Neutrophil (primary cell): ENCODE data around the gene PDK2.

Source experiments
- H3K27ac ChIP-seq: fragments of 200-600 bp; sonication (generic); 2 replicates; pipeline ENCODE4 v1.5.1; 2016; ENCODE audit warnings: mild to moderate bottlenecking, moderate library complexity
- H3K27me3 ChIP-seq: fragments of 200-600 bp; sonication (generic); 2 replicates; pipeline ENCODE4 v1.6.0; 2016; ENCODE audit warnings: mild to moderate bottlenecking
- H3K36me3 ChIP-seq: fragments of 200-600 bp; sonication (generic); 2 replicates; pipeline ENCODE4 v1.5.1; 2017
- H3K4me1 ChIP-seq, 2 experiments: fragments of 200-600 bp in 1 of 2; sonication (generic) in 1 of 2; 1 replicate in 1 of 2; 2 replicates in 1 of 2; pipeline versions ENCODE4 v1.5.1 to v1.6.1; 2013 to 2016; ENCODE audit warnings: low read depth in 1 of 2, low read length in 1 of 2, mild to moderate bottlenecking in 1 of 2, moderate library complexity in 1 of 2; ENCODE audit not compliant: control insufficient read depth in 1 of 2, insufficient read depth in 1 of 2
- H3K4me3 ChIP-seq, 2 experiments: fragments of 200-600 bp in 1 of 2; sonication (generic) in 1 of 2; 1 replicate in 1 of 2; 2 replicates in 1 of 2; pipeline ENCODE4 v1.5.1; 2013 to 2016; ENCODE audit warnings: low read depth in 1 of 2, low read length in 1 of 2, mild to moderate bottlenecking in 1 of 2, moderate library complexity in 1 of 2
- H3K9me3 ChIP-seq: fragments of 200-600 bp; sonication (generic); 2 replicates; pipeline ENCODE4 v1.5.1; 2016
- CTCF ChIP-seq: fragments of 200-600 bp; sonication (generic); IDR thresholded peaks from 2 replicates; pipeline ENCODE4 v1.5.1; 2016; ENCODE audit warnings: antibody characterized with exemption

Gene PDK2

GRCh38 chr17:50094753-50095619, at the start of gene PDK2:
Gene PDK2 (plus strand): TSS chr17:50095351. CDS start chr17:50095436, 85 bp downstream.
- peaks cover 25% of the 10 kb centered on the region for H3K27me3 ChIP-seq
- H3K36me3 ChIP-seq: no peaks in the 10 kb centered on the region
- H3K4me3 ChIP-seq: peak within 1 kb of the TSS; percentile 85 to 90
- peak within 1 kb of the TSS; percentile 71 for H3K27ac ChIP-seq
- TF ChIP-seq CTCF: peak; percentile 57
- H3K9me3 ChIP-seq: no peaks in the 10 kb centered on the region
- peaks cover 12 to 16% of the 10 kb centered on the region in 2 experiments for H3K4me1 ChIP-seq

GRCh38 chr17:50046179-50046578, 49.0 kb upstream of the PDK2 start:
- Histone ChIP-seq H3K4me1 (no peaks in the 10 kb centered on the region), H3K36me3 (no peaks in the 10 kb centered on the region), H3K27ac (no peak overlapping the region), H3K4me3 (no peak overlapping the region), H3K9me3 (no peaks in the 10 kb centered on the region), H3K27me3 (peaks cover 28% of the 10 kb centered on the region)
- TF ChIP-seq CTCF: no peak

- no peak overlapping the region for H3K27ac ChIP-seq
- no peaks in the 10 kb centered on the region for H3K36me3 ChIP-seq
- no peak for TF ChIP-seq CTCF
- no peaks in the 10 kb centered on the region for H3K4me1 ChIP-seq
- H3K9me3 ChIP-seq: no peaks in the 10 kb centered on the region
- H3K27me3 ChIP-seq: peaks cover 32% of the 10 kb centered on the region
- H3K4me3 ChIP-seq: no peak overlapping the region
These were observed 48.5 kb upstream of the PDK2 start for GRCh38 chr17:50046667-50047066.

- Histone ChIP-seq H3K27ac (no peak overlapping the region), H3K4me3 (no peak overlapping the region), H3K9me3 (no peaks in the 10 kb centered on the region), H3K4me1 (no peaks in the 10 kb centered on the region), H3K36me3 (no peaks in the 10 kb centered on the region), H3K27me3 (peaks cover 33% of the 10 kb centered on the region)
- no peak for TF ChIP-seq CTCF
These were observed 48.1 kb upstream of the PDK2 start for GRCh38 chr17:50047083-50047482.

- TF ChIP-seq CTCF: no peak
- H3K4me3 ChIP-seq: no peak overlapping the region
- H3K36me3 ChIP-seq: no peaks in the 10 kb centered on the region
- no peaks in the 10 kb centered on the region for H3K9me3 ChIP-seq
- H3K4me1 ChIP-seq: no peaks in the 10 kb centered on the region
- peaks cover 35% of the 10 kb centered on the region for H3K27me3 ChIP-seq
- no peak overlapping the region for H3K27ac ChIP-seq
These were observed 47.5 kb upstream of the PDK2 start for GRCh38 chr17:50047488-50048126.
